NCI-H146 treated with DMSO at 0.1 percent for 48 hours (cell line): ENCODE measurements around the gene DPF3.

ENCODE experiments used
- DNase-seq: peaks from one replicate; lab custom pipeline; 2025; ENCODE audit not compliant: unreplicated experiment; lab: John Stamatoyannopoulos, UW

Gene DPF3

DNA sequence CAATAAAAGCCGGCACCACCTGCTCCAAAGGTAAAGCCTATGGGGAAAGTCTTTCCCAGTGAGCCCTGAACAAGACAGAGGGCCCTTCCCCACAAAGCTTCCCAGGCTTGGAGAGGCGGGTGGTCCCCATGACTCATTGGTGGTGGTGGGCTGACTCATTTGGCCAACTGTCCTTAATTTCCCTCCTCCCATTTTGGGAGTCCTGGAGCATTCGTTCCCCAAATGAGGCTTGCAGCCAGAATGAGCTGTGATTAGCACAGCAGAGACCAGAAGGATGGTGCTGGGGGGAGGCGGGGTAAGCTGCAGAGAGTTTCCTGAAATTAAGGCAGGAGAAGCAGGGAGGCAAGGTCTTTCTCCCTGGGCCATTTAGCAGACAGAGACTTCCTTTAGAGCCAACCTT lies 241.7 kb downstream of the DPF3 start:
- no peak for DNase-seq

DNA sequence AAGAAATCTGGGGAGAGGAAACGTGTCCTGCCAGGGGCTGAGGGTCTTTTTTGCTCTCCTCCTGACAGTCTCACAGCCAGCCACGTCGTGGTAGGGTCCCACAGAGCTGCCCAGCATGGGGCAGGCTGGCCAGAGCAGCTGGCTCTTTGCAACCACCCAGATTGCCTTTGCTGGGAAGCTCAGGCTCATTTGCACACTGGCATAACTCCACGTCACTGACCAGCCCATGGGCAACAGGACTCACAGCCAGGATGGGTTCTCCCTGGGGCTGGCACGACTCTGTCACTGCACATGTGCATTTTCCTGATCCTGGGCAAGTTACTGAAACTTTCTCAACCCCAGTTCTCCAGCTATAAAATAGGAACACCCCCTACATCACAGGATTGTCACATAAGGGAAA lies 242.2 kb downstream of the DPF3 start:
- no peak for DNase-seq

- no peak for DNase-seq
Observed at GRCh38 chr14:72651081-72651480, 242.8 kb downstream of the DPF3 start.

DNA sequence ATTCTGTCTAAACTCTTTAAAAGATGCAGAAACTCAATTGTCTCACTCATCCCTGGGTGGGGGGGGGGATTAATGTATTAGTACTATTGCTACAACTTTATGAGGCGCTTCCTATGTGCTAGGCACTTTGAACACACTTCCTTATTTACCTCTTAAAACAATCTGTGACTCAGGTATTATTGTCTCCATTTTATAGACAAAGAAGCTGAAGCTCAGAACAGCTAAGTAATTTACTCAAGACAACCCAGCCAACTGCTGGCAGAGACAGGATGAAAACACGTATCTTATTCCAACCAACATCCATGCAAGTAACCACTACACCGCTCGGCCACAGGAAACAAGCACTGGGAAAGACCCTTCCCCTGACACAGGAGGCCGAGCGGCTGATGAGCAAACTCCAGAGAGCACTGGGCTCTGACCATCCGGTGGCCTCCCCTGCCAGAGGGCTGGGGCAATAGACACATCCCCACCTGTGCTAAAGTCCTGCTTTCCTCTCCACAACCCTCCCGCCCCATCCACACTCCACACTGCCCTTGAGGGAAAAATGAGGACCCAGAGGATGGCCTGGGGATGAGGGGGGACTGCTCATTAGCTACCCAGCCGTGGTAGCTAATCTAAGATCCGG lies 244.2 kb downstream of the DPF3 start:
- no peak for DNase-seq

- no peak for DNase-seq
Observed at GRCh38 chr14:72647782-72648181, 246.1 kb downstream of the DPF3 start.

DNA sequence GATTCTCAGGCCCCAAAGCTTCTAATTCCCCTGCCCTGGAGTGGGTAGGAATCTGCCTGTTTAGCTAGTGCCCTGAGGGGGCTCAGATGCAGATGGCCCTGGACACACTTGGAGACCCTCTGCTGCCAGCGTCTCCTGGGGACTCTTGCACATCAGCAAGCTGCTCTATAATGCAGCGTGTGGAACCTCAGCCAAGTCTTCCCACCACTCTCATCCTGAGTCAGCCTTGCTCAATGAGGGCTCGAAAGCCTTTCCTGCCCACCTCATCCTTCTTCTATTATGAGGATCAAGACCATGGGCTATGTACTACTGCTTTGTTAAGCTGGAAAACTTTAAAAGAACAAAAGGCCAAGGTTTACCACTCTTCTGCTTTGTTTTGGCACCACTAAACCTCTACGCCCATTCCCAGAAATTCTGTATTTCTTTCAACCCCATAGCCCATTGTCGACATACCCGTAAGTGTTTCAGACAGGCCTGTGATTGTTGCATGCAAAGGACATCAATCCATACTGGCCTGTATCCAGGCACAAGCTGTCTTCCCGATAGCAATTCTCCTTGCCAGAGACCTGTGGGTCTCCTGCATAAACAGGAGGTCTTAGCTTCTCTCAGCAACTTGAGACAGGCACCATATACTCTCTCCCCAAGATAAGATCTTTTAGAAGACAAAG lies 246.9 kb downstream of the DPF3 start:
- DNase-seq: no peak

DNA sequence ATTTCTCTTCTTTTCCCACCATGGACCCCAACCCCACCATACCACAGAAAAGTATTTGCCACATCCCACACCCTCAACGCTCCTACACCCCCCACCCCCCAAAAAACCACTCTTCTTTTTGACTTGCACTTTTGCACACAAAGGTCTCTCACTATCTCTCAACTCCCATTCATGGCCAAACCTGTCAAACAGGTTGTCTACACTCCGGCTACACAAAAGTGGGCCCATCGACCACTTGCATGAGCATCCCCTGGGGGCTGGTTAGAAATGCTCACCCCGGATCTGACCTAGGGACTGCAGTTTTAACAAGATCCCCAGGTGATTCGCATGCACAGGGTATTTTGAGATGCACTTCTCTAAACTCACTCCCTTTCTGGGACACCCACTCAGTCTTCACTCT lies 248.2 kb downstream of the DPF3 start:
- no peak for DNase-seq

GRCh38 chr14:72644758-72645489 lies 249.0 kb downstream of the DPF3 start:
- no peak for DNase-seq

- DNase-seq: no peak
Observed at GRCh38 chr14:72644038-72644437, 249.9 kb downstream of the DPF3 start.

DNA sequence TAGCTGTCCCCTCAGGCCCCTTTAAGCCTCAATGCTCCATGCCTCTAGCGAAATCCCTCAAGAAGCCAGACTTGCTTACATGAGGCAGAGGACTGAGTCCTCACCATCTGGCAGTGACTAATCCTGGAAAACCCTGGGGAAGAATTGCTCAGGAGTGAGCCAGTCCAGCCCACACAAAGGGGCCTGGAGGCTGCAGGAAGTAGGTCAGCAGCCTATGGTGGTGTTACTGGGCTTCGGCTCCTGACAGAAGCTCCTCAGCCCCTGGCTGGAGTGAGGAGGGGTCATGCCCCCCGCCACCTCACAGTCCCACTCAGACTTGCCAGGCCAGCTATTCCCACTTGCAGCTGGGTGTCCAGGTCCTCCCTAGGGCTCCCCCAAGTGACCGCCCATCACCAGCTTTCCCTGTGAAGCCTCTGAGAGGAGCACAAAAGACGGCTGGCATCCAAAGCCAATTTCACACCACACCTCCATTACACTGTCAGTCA lies 250.5 kb downstream of the DPF3 start:
- no peak for DNase-seq

DNA sequence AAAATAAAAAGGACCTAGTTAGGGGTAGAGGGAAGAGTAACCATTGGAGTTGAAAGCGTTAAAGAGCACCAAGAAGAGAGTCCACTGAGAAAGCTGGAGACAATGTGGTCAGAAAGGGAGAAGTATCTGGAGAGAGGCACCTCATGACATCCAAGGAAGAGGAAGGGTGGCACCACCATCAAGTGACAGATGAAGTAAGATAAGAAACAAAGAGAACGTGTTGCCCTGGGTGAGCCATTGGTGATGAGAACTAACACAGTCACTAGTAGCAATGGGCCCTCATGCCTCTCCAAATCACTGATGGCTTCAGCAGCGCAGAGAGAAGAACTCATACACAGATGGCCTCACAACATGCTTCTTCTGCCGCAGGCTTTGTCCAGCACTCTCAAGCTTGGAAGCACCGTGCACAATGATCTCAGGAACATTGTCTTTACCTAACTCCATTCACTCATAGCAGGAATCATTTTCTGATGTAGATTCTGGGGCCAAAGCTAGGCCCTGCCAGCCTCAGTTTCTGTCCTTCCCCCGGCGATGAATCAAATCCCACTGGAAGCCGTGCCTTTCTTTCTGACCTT lies 252.9 kb downstream of the DPF3 start:
- no peak for DNase-seq

DNA sequence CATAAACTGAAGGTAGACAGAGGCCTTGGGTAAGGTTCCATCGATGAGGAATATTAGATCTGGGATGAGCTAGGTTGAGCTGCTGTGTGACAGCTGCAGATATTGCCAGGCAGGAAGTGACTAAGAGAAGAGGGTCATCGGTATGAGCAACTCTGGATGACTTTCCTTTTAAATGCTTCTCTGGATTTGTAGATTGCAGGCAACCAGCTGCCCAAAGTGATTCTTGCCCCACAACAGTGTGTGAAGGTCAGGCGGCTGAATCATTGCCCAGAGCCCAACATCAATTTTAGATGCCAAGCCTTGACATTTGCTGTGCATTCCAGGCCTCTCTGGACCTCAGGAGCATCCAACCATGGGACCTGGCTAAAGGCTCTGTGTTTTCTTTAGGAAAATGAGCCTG lies 255.9 kb downstream of the DPF3 start:
- DNase-seq: no peak

GRCh38 chr14:72636871-72637270 lies 257.0 kb downstream of the DPF3 start:
- DNase-seq: no peak

DNA sequence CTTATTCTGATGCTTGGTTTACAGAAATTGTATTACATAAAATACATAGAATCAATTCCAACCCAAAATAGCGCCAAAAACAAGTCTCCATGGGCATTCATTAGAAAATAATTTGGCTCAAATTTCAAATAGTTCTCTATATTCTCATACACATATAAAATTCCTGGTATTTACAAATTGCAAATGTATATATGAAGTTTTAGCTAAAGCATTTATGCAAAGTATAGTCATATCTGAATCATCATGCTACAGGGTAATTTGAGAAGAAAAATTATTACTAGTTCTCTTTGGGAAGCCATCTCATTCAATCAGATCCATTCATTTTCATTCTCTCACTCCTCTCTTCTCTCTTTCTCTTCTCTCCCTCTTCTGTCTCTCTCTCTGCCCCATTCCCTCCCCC lies 257.8 kb downstream of the DPF3 start:
- DNase-seq: no peak

- DNase-seq: no peak
Observed at GRCh38 chr14:72634691-72635616, 258.9 kb downstream of the DPF3 start.

GRCh38 chr14:72633551-72633950 lies 260.4 kb downstream of the DPF3 start:
- DNase-seq: no peak

GRCh38 chr14:72632727-72633126 lies 261.2 kb downstream of the DPF3 start:
- DNase-seq: no peak

GRCh38 chr14:72631401-72631800 lies 262.5 kb downstream of the DPF3 start:
- no peak for DNase-seq

DNA sequence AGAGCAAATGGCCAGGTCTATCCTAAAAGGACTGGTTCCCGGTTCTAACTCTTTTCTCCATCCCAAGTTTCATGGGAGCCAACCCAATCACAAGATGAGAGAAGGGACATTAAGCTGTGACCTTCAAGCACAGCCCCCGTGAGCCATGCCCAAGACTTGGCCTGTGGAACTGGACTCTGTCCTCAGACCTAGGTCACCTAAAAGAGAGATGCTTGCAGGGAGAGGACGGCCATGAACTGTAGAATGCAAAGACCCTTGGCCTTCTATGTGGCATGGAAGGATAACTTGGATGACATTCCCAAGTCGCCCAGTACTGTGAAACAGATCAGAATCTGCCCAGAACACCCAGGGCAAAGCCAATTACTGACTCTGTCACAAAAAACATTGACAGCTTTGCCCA lies 263.5 kb downstream of the DPF3 start:
- DNase-seq: no peak

DNA sequence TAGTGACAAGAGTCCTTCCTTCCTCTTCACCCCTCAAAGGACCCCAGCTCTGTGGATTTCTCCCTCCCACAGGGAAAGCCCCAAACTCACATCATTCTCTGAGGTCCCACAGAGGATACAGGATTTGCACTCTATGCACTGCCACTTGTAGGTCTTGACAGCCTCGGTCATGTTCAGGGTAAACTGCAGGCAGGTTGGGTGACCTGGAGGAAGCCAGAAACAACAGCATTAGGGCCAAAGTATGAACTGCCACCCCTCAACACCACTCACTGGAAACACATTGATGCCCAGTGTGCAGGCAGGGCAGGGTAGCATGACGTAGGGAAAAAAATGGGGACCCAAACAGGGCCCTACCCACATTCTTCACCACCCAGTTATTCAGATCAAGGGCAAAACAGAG lies 264.4 kb downstream of the DPF3 start:
- no peak for DNase-seq

GRCh38 chr14:72625689-72626088 lies 268.2 kb downstream of the DPF3 start:
- no peak for DNase-seq
